Esophagus squamous epithelium (tissue), 5 donors: Measurements from ENCODE around the gene SDK2. TPM values are rescaled to one million over a fixed set of nuclear protein-coding genes. Genes with fewer than 3 reads are reported as not detected.

Experiments
- DNase-seq: peaks from one replicate; lab custom pipeline; 2025; lab: John Stamatoyannopoulos, UW
- H3K27ac ChIP-seq, 4 donors: fragments of 200-600 bp; sonication (generic); one replicate each; pipeline ENCODE4 v1.5.1; 2016 to 2019; ENCODE audit warnings: mild to moderate bottlenecking in 1 of 4
- H3K27me3 ChIP-seq, 4 donors: fragments of 200-600 bp; sonication (generic); 1 replicate in 3 of 4; 2 replicates in 1 of 4; pipeline versions ENCODE4 v1.5.1 to v1.6.0; 2017 to 2021; ENCODE audit warnings: antibody characterized with exemption in 1 of 4
- H3K36me3 ChIP-seq, 3 donors: fragments of 200-600 bp; sonication (generic); one replicate each; pipeline ENCODE4 v1.5.1; 2016 to 2019
- H3K4me1 ChIP-seq, 3 donors: fragments of 200-600 bp; sonication (generic); one replicate each; pipeline ENCODE4 v1.5.1; 2017 to 2019
- H3K4me3 ChIP-seq, 4 donors: fragments of 200-600 bp; sonication (generic); 1 replicate in 3 of 4; 2 replicates in 1 of 4; pipeline ENCODE4 v1.5.1; 2016 to 2019; ENCODE audit warnings: mild to moderate bottlenecking in 2 of 4, moderate library complexity in 1 of 4
- H3K9me3 ChIP-seq, 3 donors: fragments of 200-600 bp; sonication (generic); one replicate each; pipeline ENCODE4 v1.5.1; 2016 to 2019
- CTCF ChIP-seq, 6 experiments: fragments of 450-650 bp in 4 of 6; fragments of 200-600 bp in 2 of 6; sonication (generic) in 2 of 6; IDR thresholded peaks; one replicate each; pipeline ENCODE4 v1.5.1; 2016 to 2019; ENCODE audit warnings: antibody characterized with exemption in 6 of 6, mild to moderate bottlenecking in 4 of 6, moderate library complexity in 4 of 6
- POLR2A ChIP-seq, 4 donors: fragments of 450-650 bp; IDR thresholded peaks; one replicate each; pipeline ENCODE4 v1.6.1; 2017; ENCODE audit warnings: antibody characterized with exemption in 4 of 4, mild to moderate bottlenecking in 4 of 4, moderate library complexity in 3 of 4
- WGBS, 2 donors: methylation state at CpG; one replicate each; pipeline ENCODE4 v1.1.5; 2018; 5-methylcytosine and 5-hydroxymethylcytosine counted together
- intact Hi-C: fragments of 100-400 bp; cut with DNase I; formaldehyde crosslinking; loops from one replicate; pipeline ENCODE4 v1.15.0; 2022
- total RNA-seq, 4 donors: library from RNA; depleted of rRNA; stranded (reverse); fragments of >200 nt; gene quantifications; one replicate each; pipeline ENCODE4 v1.1.0, GENCODE V29; 2016
- donor health status: DM: yes; HTN: yes; CAD: no.

SDK2 gene
- total RNA-seq, 4 donors from 2014 or later = 1.7 to 5.5 (median 2.4) TPM

GRCh38 chr17:73552300-73553048, 91.8 kb downstream of the SDK2 start:
- DNase-seq = no peak
- peaks cover 0 to 22% (median 0%) of the 10 kb centered on the region in 3 donors for H3K4me1 ChIP-seq
- intact Hi-C loops = no loop called here
- H3K27ac ChIP-seq = no peak overlapping the region
- H3K36me3 ChIP-seq = no peaks in the 10 kb centered on the region
- no peaks in the 10 kb centered on the region for H3K9me3 ChIP-seq
- 60 to 76% methylated on average over 21 to 27 of the region's 30 CpGs for WGBS, 2 donors
- peak overlapping the region in 1 of 4 donors; percentile 15 for H3K4me3 ChIP-seq
- H3K27me3 ChIP-seq = peaks cover 0 to 40% (median 0%) of the 10 kb centered on the region in 4 donors
- TF ChIP-seq POLR2A (IDR thresholded peaks at IDR 0.05) = no peak
- TF ChIP-seq CTCF (IDR thresholded peaks at IDR 0.05) = no peak

- Histone ChIP-seq H3K4me1 (peaks cover 0 to 29% (median 7%) of the 10 kb centered on the region in 3 donors), H3K4me3 (peak overlapping the region in 1 of 4 donors; percentile 15), H3K27me3 (peaks cover 0 to 40% (median 0%) of the 10 kb centered on the region in 4 donors), H3K27ac (no peak overlapping the region), H3K36me3 (no peaks in the 10 kb centered on the region), H3K9me3 (no peaks in the 10 kb centered on the region)
- no peak for TF ChIP-seq CTCF (IDR thresholded peaks at IDR 0.05)
- no peak for TF ChIP-seq POLR2A (IDR thresholded peaks at IDR 0.05)
- 37 to 62% methylated on average over 3 to 4 of the region's 5 CpGs for WGBS, 2 donors
- intact Hi-C loops = no loop called here
- no peak for DNase-seq
These were observed 92.5 kb downstream of the SDK2 start for GRCh38 chr17:73551759-73552158.

- DNase-seq = no peak
- Histone ChIP-seq H3K27me3 (peaks cover 0 to 39% (median 0%) of the 10 kb centered on the region in 4 donors), H3K4me1 (peaks cover 0 to 36% (median 12%) of the 10 kb centered on the region in 3 donors), H3K27ac (no peak overlapping the region), H3K36me3 (no peaks in the 10 kb centered on the region), H3K4me3 (no peak overlapping the region), H3K9me3 (no peaks in the 10 kb centered on the region)
- WGBS, 2 donors = 65 to 88% methylated on average over 6 to 14 of the region's 20 CpGs
- intact Hi-C loops = no loop called here
- TF ChIP-seq CTCF (IDR thresholded peaks at IDR 0.05) (no peak), POLR2A (IDR thresholded peaks at IDR 0.05) (no peak)
These were observed 93.1 kb downstream of the SDK2 start for GRCh38 chr17:73551144-73551543.

GRCh38 chr17:73550556-73550955, 93.7 kb downstream of the SDK2 start:
- no peak overlapping the region for H3K27ac ChIP-seq
- WGBS, 2 donors = 72 to 74% methylated on average over 9 to 10 of the region's 10 CpGs
- H3K36me3 ChIP-seq = no peaks in the 10 kb centered on the region
- TF ChIP-seq CTCF (IDR thresholded peaks at IDR 0.05) (no peak), POLR2A (IDR thresholded peaks at IDR 0.05) (no peak)
- intact Hi-C loops = no loop called here
- no peak for DNase-seq
- H3K4me1 ChIP-seq = peaks cover 0 to 41% (median 12%) of the 10 kb centered on the region in 3 donors
- peaks cover 0 to 34% (median 0%) of the 10 kb centered on the region in 4 donors for H3K27me3 ChIP-seq
- H3K4me3 ChIP-seq = no peak overlapping the region
- H3K9me3 ChIP-seq = no peaks in the 10 kb centered on the region

GRCh38 chr17:73549841-73550430, 94.3 kb downstream of the SDK2 start:
- Histone ChIP-seq H3K4me1 (peaks cover 0 to 47% (median 12%) of the 10 kb centered on the region in 3 donors), H3K4me3 (no peak overlapping the region), H3K36me3 (no peaks in the 10 kb centered on the region), H3K27me3 (peaks cover 0 to 27% (median 0%) of the 10 kb centered on the region in 4 donors), H3K9me3 (no peaks in the 10 kb centered on the region), H3K27ac (no peak overlapping the region)
- no peak for TF ChIP-seq CTCF (IDR thresholded peaks at IDR 0.05)
- TF ChIP-seq POLR2A (IDR thresholded peaks at IDR 0.05) = no peak
- intact Hi-C loops = no loop called here
- 81 to 84% methylated on average over 4 to 7 of the region's 12 CpGs for WGBS, 2 donors
- no peak for DNase-seq
